Transverse colon (tissue), 4 donors: ENCODE measurements around the gene VTI1A.
"Not testable (repeated sequence)": the region's sequence is repeated elsewhere in the genome, so short reads cannot be mapped to it uniquely, and the experiment has no call there.

Experiments
- POLR2AphosphoS5 ChIP-seq, 3 donors: sonication (generic); formaldehyde crosslinking; IDR thresholded peaks; one replicate each; pipeline ENCODE4 v1.6.1; 2016; ENCODE audit warnings: antibody characterized with exemption in 3 of 3
- TF ChIP-seq, protein P1 (sequence below), 5 experiments: fragments of 200-600 bp in 3 of 5; fragments of 450-650 bp in 2 of 5; sonication (generic) in 3 of 5; IDR thresholded peaks; 1 replicate in 2 of 5; 2 replicates in 3 of 5; pipeline ENCODE4 v1.5.1; 2016 to 2017; ENCODE audit warnings: antibody characterized with exemption in 5 of 5, inconsistent platforms in 3 of 5, mild to moderate bottlenecking in 2 of 5, moderate library complexity in 1 of 5

GRCh38 chr10:112731450-112731849, 284.4 kb downstream of the VTI1A start:
- TF ChIP-seq, protein P1, sequence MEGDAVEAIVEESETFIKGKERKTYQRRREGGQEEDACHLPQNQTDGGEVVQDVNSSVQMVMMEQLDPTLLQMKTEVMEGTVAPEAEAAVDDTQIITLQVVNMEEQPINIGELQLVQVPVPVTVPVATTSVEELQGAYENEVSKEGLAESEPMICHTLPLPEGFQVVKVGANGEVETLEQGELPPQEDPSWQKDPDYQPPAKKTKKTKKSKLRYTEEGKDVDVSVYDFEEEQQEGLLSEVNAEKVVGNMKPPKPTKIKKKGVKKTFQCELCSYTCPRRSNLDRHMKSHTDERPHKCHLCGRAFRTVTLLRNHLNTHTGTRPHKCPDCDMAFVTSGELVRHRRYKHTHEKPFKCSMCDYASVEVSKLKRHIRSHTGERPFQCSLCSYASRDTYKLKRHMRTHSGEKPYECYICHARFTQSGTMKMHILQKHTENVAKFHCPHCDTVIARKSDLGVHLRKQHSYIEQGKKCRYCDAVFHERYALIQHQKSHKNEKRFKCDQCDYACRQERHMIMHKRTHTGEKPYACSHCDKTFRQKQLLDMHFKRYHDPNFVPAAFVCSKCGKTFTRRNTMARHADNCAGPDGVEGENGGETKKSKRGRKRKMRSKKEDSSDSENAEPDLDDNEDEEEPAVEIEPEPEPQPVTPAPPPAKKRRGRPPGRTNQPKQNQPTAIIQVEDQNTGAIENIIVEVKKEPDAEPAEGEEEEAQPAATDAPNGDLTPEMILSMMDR (IDR thresholded peaks at IDR 0.05), result not testable (repeated sequence)
- not testable (repeated sequence) for TF ChIP-seq POLR2AphosphoS5 (IDR thresholded peaks at IDR 0.05)
